ENCODE measurements around the gene MORN5.

The MORN5 gene

DNA sequence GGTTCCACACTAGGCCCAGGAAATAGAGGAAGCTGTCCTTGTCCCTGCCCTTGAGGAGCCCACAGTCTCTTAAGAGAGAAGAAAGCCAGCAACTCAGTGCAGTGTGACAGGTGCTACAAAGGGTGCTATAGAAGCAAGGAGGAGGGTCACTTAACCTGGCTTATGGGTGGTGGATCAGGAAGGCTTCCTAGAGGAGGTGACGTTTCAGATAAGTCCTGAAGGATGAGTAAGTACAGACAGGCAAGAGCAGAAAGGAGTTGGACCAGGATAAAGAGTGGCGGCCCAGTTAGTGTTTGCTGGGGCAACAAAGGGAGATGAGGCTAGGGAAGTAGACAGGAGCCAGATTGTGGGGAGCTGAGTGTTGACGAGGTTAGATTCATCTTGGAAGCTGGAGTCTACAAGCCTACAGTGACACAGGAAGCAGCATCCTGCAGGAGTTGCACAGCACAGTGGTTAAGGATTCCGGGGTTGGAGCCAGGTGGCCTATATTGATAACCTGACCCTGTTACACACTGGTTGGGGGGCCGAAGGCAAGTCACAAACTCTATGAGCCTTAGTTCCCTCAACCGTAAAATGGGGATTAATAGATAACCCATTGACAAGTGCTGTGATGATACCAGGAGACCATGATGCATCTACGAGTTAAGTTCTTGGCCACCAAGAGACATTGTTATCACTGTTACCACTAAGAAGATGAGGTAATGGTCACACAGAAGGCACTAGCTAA lies 74.5 kb downstream of the MORN5 start:
- no peak for DNase-seq (ENCODE audit: low spot score)

DNA sequence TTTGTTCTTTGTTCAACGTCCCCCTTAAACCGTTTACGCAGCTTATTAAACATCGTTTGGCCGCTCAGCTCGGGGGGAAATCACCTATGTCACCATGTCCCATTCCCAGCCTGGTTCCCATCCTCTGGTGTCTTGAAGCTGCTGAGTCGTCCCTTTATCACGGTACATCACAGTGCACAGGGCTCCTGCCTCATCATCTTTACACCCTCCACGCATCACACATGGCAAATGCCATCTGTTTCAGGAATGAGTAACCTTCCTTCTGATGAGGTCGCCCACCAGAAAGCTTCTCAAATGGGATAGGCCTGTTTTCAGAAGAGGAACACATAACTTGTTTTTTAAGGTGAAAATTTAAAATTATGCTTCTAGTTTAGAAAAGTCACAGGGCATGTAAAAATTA lies 77.0 kb downstream of the MORN5 start:
- no peak for DNase-seq (ENCODE audit: low spot score)

DNA sequence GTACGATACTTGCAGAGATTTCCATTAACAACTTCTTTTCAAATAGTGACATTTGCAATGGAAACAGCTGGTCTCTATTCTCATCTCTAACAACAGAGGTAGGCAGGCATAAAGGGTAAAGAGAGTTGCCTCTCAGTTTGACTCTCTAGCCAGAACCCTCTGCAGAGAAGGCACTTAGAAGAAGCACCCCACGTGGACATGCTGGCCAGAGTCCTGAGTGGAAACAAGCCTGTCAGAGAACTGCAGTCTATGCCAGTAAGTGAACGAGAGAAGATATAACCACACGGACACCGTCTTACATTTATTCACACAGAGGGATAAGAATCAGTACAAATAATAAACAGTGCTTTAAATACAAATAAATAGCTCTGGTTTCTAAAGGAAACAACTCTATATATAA lies 80.0 kb downstream of the MORN5 start:
- DNase-seq (ENCODE audit: low spot score) = no peak

DNA sequence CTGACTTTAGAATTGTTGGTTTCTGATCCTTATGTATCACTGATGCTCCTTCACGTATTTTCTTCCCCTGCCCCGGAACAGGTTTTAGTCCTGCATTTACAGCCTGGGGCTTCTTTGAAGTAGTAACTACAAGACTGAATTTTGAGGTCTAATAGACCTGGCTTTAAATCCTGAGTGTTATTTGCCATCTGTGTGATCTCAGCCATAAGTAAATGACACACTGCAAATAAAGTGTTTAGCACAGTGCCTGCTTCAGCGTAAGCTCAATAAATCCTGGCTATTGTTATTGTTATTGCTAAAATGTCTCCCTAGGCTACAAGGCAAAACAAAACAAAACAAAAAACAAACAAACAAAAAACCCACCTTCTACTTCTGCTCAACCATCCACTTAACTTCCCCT lies 84.6 kb downstream of the MORN5 start:
- DNase-seq (ENCODE audit: low spot score) = no peak

DNA sequence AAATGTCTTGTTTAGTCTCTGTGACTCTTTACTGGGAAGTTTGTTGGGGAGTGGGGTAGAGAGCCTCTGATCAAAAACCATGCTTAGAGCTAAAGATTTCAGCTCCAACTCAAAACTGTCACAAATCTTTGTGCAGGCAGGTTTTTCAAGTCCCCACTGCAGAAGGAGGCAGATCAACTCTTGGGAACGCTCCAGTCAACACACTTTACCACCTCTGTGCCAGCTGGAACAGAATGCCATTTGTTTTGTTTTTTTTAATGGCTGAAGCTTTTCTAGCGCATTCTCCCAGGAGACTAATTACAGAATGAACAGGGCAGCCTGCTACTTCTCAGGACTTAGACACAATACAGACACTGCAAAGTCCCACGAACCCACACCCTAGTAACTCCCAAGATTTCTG lies 87.0 kb downstream of the MORN5 start:
- DNase-seq (ENCODE audit: low spot score) = no peak

DNA sequence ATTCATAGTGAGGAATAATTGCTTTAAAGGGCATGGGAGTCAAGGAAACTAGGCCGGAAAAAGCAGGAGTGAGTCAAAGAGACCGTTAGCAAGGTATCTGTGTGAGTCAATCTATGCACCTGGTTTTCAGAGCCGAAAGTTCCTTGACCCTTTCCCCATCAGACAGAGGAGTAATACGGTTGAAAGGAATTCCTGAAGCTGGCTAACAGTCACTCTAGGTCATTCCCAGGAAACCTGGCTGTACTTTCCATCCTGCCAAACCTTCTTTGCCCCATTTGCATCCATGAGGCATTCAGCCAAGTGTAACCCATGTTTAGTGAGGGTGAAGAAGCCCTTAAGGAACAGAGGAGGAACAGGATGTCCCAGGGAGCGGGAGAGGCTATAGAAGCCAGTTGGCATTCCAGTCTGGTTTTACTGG lies 88.7 kb downstream of the MORN5 start:
- DNase-seq (ENCODE audit: low spot score) = no peak
